ENCODE data around the gene YTHDF1.

The YTHDF1 gene

DNA sequence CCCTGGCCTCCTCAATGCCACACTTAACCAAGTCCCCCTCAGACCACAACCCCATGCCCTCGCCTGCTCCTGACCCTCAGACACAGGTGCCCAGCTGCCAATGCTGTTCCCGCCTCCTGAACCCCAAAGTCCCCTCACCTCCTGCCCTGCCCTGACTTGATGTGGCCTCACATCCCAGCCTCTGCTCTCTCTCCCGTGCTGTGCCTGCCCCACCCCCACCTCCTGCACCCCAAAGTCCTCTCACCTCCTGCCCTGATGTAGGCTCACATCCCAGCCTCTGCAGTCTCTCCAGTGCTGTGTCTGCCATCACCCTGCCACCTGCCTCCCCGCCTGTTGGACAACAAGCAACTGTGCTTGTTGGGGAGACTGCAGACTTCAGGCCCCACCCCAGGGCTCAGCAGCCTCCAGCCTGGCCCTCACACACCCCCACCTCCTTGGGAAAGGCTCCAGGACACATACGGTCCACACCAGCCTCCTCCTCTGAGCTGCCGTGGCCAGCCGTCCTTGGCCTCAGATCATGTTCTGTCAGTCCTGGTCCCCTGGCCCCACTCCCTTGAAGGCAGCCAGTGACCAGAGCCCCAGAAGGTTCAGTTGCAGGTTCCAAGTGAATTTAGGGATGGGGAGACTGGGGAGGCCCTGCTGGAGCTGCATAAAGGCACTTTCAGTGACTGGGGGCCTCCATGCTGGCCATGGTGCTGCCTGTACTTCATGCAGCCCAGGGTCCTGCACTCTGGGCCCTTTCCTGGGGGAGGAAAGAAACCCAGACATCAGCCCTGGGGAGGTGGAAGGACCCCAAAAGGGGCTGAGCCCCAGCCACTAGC lies 28.4 kb downstream of the YTHDF1 start:
- DNase-seq (ENCODE audit: insufficient read length, low spot score) (no peak), FAIRE-seq (peak; percentile 33)

- DNase-seq (ENCODE audit: insufficient read length, low spot score) = peak; percentile 66
These were observed 29.2 kb downstream of the YTHDF1 start for GRCh38 chr20:63186528-63187316.

GRCh38 chr20:63186084-63186483 lies 29.8 kb downstream of the YTHDF1 start:
- DNase-seq (ENCODE audit: insufficient read length, low spot score) (no peak), FAIRE-seq (peak; percentile 100)

More at GRCh38 chr20:63186528-63187316, 29.2 kb downstream of the YTHDF1 start:
- FAIRE-seq = no peak

GRCh38 chr20:63185215-63185796 lies 30.6 kb downstream of the YTHDF1 start:
- FAIRE-seq (no peak), DNase-seq (ENCODE audit: insufficient read length, low spot score) (no peak)

DNA sequence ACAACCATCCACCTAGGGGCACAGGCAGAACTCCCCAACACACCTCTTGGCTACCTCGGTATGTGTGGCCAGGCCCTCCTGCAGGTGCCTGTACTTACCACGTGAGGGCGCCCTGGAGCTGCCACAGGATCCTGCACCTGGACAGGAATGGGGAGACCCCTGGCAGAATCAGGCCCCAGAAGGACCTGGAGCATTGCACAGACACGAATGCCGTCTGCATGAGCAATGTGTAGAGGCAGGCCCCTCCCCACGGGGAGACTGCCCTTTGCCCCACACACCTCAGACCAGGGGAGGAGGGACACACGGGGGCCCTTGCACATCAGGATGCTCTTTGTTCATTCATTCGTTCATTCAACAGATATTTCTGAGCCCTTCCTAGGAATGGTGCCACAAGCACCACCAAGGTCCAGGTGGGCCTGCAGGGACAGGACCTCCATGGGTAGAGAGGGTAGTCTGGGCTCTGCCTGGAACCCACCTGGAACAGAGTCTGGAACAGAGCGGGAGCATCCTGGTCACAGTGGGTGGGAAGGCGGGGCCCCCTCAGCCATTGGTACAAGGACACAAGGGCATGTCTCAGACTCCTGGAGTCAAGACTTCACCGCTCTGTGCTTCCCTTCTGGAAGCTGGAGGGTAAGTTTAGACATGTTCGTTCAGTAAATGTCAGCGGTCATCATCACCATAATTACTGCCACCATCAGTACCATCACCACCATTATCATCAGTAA lies 32.3 kb downstream of the YTHDF1 start:
- FAIRE-seq (peak; percentile 99), DNase-seq (ENCODE audit: insufficient read length, low spot score) (peak; percentile 82)

DNA sequence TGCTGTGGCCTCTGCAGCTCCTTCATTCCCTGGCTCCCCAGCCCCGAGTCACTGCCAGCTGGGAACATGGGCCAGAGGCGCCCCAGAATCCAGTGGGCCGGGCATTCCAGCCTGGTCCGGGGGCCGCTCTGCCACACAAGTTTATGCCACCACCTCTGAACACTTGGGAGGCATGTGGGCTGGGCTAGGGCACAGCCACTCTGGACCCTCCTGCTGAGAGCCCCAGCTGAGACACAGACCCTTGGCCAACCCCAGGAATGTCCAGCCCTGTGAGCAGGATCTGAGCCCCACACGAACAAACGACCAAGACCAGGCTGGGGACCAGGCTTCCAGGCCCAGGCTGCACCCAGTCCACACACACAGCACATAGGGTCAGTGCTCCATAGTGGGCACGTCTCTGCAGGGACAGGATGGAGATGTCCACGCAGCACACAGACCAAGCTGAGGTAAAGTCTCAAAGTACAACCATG lies 33.0 kb downstream of the YTHDF1 start:
- FAIRE-seq (no peak), DNase-seq (ENCODE audit: insufficient read length, low spot score) (no peak)

DNA sequence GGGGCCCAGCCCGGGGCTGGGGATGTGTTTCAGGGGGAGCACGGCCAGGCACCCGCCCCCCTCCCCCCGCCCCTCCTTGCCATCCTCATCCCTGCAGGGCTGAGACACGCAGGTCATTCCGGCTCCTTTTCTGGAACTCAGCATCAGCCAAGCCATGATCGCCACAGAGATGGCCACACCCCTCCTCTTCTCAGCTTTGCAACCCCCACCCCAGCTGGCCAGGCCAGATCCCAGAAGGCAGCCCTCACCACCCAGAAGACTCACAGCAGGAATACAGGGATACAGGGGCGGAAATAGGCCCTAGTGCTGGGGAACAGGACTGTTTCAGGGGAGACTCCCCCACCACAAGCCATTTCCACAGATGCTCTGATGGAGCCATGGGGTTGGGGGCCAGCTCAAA lies 33.5 kb downstream of the YTHDF1 start:
- FAIRE-seq = no peak
- no peak for DNase-seq (ENCODE audit: insufficient read length, low spot score)

DNA sequence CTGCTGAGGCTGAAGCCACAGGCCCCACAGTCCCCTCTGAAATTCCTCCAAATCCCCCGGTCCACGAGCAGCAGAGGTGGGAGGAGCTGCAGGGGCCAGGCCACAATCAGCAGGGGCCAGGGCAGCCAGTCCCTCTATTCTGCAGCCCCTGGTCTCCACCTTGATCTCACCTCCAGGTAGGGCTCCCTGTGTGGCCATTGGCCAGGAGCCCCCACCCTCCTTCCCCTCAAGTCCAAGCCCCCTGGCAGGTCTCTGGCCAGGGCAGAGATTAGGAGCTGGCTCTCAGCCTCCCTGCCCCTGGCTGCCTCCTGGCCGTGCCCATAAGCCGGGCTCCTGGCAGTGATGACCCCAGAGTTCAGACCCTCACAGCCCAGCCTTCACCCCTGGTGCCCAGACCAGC lies 34.7 kb downstream of the YTHDF1 start:
- FAIRE-seq = no peak

DNA sequence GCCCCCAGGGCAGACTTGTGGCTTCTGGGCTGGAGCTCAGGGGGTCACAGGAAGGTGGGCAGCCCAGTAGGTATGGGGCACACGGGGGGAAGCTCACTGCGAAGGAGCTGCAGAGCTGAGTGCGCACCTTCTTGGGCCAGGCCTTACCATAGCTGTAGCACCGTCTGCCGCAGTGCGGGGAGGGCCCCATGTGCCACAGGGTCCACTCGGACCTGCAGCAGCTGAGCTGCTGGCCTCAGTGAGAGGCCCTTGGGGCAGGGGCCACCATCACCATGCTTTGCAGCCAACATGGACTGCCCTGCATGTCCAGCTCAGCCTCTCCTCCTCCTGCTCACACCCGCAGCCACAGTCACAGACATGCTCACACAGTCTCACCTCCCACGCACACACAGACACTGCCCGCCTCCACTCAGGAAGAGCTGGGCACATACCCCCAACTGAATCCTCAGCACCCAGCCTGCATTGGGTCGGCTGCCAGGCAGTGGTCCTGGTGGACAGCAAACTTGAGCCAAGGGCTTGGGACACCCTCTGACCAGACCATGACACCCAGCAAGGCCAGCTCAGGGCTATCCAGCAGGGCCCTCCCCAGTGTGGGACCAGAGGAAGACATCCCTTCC lies 35.3 kb downstream of the YTHDF1 start:
- no peak for DNase-seq (ENCODE audit: insufficient read length, low spot score)
- peak; percentile 95 for FAIRE-seq

More for the DNA sequence above, 34.7 kb downstream of the YTHDF1 start:
- DNase-seq (ENCODE audit: insufficient read length, low spot score) = no peak

DNA sequence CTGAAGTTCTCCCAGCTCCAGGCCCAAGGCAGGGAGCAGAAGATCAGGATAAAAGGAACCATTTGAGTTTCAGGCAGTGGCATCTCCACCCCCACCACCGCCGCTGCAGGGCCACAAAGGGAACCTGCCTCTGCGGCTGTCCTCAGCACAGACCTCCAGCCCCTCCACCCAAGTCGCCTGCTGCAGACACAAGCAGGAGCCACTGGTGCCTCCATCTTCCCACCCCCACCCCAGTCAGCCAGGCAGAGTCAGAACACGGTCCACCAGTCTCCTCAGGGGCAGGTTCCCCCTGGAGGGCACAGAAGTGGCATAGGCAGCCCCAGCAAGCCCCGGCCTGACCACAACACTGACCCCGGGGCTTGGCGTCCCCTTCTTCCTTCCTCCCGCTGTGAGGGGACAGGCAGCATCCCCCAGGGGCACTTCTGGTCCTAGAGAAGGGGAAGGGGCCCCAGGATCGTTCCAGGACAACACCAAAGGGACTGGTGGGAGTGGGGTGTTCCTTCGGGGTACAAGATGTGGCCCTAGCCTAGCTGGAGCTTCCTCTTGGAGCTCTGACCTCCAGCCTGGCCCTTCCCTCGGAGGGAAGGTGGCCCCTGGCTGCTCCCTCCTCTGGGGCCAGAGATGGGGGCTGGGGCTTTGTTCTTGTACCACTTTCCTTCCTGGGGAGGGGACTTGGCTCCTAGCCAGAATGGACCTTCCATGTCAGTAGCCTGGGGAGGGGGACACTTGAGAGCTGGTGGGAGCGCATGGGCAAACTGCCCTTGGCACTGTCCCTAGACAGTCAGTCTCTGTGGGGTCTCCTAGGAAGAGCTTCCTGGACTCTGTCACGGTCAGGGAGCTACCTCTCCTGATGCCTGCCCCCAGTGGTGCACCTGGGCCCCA lies 36.0 kb downstream of the YTHDF1 start:
- no peak for DNase-seq (ENCODE audit: insufficient read length, low spot score)

GRCh38 chr20:63178889-63179686 lies 36.8 kb downstream of the YTHDF1 start:
- FAIRE-seq (peak; percentile 51), DNase-seq (ENCODE audit: insufficient read length, low spot score) (peak; percentile 83)

More for the DNA sequence above, 36.0 kb downstream of the YTHDF1 start:
- FAIRE-seq = peak; percentile 68

DNA sequence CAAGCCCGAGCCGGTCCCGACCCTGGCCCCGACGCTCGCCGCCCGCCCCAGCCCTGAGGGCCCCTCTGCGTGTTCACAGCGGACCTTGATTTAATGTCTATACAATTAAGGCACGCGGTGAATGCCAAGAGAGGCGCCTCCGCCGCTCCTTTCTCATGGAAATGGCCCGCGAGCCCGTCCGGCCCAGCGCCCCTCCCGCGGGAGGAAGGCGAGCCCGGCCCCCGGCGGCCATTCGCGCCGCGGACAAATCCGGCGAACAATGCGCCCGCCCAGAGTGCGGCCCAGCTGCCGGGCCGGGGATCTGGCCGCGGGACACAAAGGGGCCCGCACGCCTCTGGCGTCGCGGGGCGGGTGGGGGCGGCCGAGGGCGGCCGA lies 37.5 kb downstream of the YTHDF1 start:
- DNase-seq (ENCODE audit: insufficient read length, low spot score) (no peak), FAIRE-seq (no peak)

GRCh38 chr20:63177785-63178445 lies 38.0 kb downstream of the YTHDF1 start:
- DNase-seq (ENCODE audit: insufficient read length, low spot score) = no peak
- no peak for FAIRE-seq

- FAIRE-seq (no peak), DNase-seq (ENCODE audit: insufficient read length, low spot score) (no peak)
These were observed 38.7 kb downstream of the YTHDF1 start for GRCh38 chr20:63177134-63177784.

DNA sequence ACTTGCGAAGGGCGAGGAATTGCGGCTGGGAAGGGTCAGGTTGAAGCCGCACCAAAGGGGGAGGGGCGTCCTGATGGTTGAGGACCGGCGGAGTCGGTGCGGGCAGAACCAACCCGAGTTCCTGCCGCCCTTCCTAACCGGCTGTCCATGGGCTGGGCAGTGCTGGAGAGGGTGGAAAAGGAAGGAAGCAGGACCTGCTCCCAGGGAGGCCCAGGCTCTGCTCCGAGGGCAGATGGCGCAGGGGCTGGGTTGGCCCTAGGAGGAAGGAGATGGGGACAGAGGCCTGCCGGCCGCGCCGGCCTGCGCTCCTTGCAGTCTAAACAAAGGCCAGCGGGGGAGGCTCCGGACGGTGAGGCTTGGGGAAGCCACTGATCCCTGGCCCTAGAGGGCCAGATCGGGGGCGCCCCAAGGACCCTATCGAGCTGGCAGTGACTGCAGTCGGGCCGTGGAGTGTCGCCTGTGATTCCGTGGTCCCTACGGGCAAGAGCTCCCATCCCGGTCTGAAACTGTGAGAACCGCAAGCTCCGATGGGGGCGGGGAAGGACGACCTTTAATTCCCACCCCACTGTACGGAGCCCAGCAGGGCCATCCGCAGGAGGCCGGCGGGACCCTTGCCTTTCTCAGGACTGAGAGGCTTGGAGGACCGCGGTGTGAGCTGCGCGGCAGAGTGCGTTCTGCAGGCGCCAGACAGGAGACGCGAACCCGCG lies 39.4 kb downstream of the YTHDF1 start:
- DNase-seq (ENCODE audit: insufficient read length, low spot score) (no peak), FAIRE-seq (no peak)

DNA sequence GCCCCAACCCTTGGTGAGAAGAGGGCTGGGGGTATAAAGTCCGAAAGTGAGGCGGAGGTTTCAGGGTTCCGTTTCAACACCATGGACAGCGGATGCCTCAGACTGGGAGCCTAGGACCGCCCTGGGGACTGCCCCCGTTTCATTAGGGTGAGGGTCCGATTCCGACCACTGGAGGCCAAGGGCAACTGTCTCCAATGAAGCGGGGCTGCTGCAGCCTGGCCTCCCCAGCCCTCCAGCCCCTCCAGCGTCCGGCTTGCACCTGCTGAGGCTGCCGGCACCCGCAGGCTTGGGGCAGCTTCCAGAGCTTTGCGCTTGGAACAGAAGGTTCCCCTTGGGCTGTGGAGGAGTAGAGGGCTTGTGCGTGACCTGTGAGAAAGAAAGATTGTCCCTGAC lies 39.9 kb downstream of the YTHDF1 start:
- FAIRE-seq = peak; percentile 48
- no peak for DNase-seq (ENCODE audit: insufficient read length, low spot score)
